Smooth muscle cell (in vitro differentiated cells): ENCODE data around the gene CLN3. TPM values are rescaled to one million over a fixed set of nuclear protein-coding genes. Genes with fewer than 3 reads are reported as not detected.

Experiments used
- DNase-seq: peaks from one replicate; lab custom pipeline; 2025; ENCODE audit not compliant: unreplicated experiment; lab: John Stamatoyannopoulos, UW
- H2AFZ ChIP-seq: fragments of 200-600 bp; sonication (generic); 2 replicates; pipeline ENCODE4 v1.6.0; 2016; ENCODE audit warnings: antibody characterized with exemption, low read depth, mild to moderate bottlenecking
- H3F3A ChIP-seq: fragments of 200-600 bp; sonication (generic); 2 replicates; pipeline ENCODE4 v1.6.0; 2017; ENCODE audit warnings: antibody characterized with exemption, low read depth
- H3K27ac ChIP-seq: fragments of 200-600 bp; sonication (generic); 2 replicates; pipeline ENCODE4 v1.5.1; 2016; ENCODE audit warnings: low read depth, mild to moderate bottlenecking
- H3K27me3 ChIP-seq: fragments of 200-600 bp; sonication (generic); 2 replicates; pipeline ENCODE4 v1.6.1; 2016; ENCODE audit warnings: low read depth, mild to moderate bottlenecking
- H3K36me3 ChIP-seq: fragments of 200-600 bp; sonication (generic); 2 replicates; pipeline ENCODE4 v1.5.1; 2016; ENCODE audit warnings: low read depth
- H3K4me1 ChIP-seq: fragments of 200-600 bp; sonication (generic); 2 replicates; pipeline ENCODE4 v1.5.1; 2016; ENCODE audit warnings: low read depth
- H3K4me2 ChIP-seq: fragments of 200-600 bp; sonication (generic); 2 replicates; pipeline ENCODE4 v1.6.0; 2016; ENCODE audit warnings: mild to moderate bottlenecking
- H3K4me3 ChIP-seq: fragments of 200-600 bp; sonication (generic); 2 replicates; pipeline ENCODE4 v1.5.1; 2016; ENCODE audit warnings: mild to moderate bottlenecking
- H3K79me2 ChIP-seq: fragments of 200-600 bp; sonication (generic); 2 replicates; pipeline ENCODE4 v1.6.0; 2016; ENCODE audit warnings: low read depth, mild to moderate bottlenecking
- H3K9ac ChIP-seq: fragments of 200-600 bp; sonication (generic); 2 replicates; pipeline ENCODE4 v1.6.0; 2016; ENCODE audit warnings: low read depth
- H3K9me3 ChIP-seq: fragments of 200-600 bp; sonication (generic); replicated peaks from 2 replicates; pipeline ENCODE4 v1.5.1; 2016; ENCODE audit warnings: low read depth
- H4K20me1 ChIP-seq: fragments of 200-600 bp; sonication (generic); 2 replicates; pipeline ENCODE4 v1.6.0; 2016; ENCODE audit warnings: low read depth
- whole genome bisulfite sequencing: methylation state at CpG from one replicate; pipeline ENCODE4 v1.1.7; 2016; ENCODE audit warnings: low lambda C conversion rate; 5-methylcytosine and 5-hydroxymethylcytosine counted together
- polyA plus RNA-seq: library from polyadenylated mRNA; unstranded; fragments of >200 nt; fragmentation: Nextera tagmentation; extraction: Ambion mirVana; gene quantifications from 2 replicates; pipeline ENCODE4 v1.2.1, GENCODE V29; 2016
- total RNA-seq: library from RNA; depleted of rRNA; stranded (reverse); fragments of >200 nt; gene quantifications from 2 replicates; pipeline ENCODE4 v1.2.3, GENCODE V29; 2014
- TF ChIP-seq, protein P1 (sequence below): fragments of 200-600 bp; sonication (generic); IDR thresholded peaks from 2 replicates; pipeline ENCODE4 v1.5.1; 2017; ENCODE audit warnings: borderline replicate concordance, mild to moderate bottlenecking, antibody characterized with exemption; ENCODE audit not compliant: insufficient read depth, poor library complexity, severe bottlenecking

CLN3 gene
- total and polyA plus RNA-seq, 2 experiments from 2014 or later: 10.5 to 19.6 TPM

DNA sequence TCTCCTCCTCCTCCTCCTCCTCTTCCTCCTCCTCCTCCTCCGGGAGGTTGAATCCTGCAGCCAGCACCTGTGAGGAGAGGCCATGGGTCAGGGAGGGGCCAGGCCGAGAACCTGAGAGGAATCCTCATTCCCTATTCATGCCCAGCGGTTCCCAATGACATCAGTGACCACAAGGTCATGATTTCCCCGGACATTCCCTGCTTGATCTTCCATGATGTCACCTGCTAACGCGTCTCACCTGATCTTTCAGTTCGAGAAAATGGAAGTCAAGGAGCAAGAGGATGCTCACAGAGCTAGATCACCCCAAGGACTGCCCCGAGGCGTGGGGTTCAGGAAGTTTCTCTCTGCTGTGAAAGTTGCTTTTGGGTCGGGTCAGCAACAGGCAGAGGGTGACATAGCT lies 8.0 kb upstream of the CLN3 start:
- Histone ChIP-seq H3K36me3 (no peaks in the 10 kb centered on the region), H3K4me2 (no peak overlapping the region), H4K20me1 (no peaks in the 10 kb centered on the region), H3K9me3 (no peaks in the 10 kb centered on the region), H3K27me3 (no peaks in the 10 kb centered on the region), H3K4me1 (no peaks in the 10 kb centered on the region), H3K4me3 (no peak overlapping the region), H3K27ac (no peak overlapping the region), H2AFZ (no peak overlapping the region), H3K79me2 (no peaks in the 10 kb centered on the region), H3F3A (no peaks in the 10 kb centered on the region), H3K9ac (no peak overlapping the region)
- TF ChIP-seq, protein P1, sequence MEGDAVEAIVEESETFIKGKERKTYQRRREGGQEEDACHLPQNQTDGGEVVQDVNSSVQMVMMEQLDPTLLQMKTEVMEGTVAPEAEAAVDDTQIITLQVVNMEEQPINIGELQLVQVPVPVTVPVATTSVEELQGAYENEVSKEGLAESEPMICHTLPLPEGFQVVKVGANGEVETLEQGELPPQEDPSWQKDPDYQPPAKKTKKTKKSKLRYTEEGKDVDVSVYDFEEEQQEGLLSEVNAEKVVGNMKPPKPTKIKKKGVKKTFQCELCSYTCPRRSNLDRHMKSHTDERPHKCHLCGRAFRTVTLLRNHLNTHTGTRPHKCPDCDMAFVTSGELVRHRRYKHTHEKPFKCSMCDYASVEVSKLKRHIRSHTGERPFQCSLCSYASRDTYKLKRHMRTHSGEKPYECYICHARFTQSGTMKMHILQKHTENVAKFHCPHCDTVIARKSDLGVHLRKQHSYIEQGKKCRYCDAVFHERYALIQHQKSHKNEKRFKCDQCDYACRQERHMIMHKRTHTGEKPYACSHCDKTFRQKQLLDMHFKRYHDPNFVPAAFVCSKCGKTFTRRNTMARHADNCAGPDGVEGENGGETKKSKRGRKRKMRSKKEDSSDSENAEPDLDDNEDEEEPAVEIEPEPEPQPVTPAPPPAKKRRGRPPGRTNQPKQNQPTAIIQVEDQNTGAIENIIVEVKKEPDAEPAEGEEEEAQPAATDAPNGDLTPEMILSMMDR: no peak
- WGBS: 85% methylated on average over 9 of the region's 10 CpGs
- DNase-seq: no peak

DNA sequence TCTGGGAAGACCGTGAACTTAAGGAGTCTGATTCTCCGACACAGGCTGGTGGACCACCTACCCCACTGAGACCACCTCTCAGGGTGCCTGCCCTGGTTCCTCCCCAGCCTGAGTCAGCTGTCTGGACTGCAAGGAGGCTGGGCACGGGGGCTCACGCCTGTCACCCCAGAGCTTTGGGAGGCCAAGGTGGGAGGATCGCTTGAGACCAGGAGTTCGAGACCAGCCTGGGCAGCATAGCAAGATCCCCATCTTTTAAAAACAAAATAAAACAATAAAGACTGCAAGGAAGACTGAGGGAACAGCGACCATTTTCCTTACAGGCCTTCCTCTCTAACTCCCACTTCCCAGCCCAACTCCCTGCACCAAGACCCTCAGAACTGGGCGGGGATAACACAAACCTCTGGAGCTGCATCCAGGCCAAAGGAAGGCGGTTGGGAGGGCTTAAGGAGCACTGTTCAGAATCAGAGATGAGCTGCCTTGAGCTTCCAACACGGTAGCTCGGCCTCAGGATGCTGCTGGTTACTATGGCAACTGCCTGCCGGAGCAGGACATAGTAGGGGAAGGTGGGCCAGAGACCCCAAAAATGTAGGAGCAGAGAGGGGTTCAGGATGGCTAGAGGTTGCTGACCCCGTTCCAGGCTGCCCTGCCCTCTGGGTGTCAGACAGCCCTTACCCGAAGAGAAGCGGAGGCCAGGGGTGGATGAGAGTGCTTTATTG lies 7.0 kb upstream of the CLN3 start:
- Histone ChIP-seq H3K9me3 (no peaks in the 10 kb centered on the region), H2AFZ (no peak overlapping the region), H3K27me3 (no peaks in the 10 kb centered on the region), H3K4me3 (no peak overlapping the region), H3K4me1 (no peaks in the 10 kb centered on the region), H3K4me2 (no peak overlapping the region), H3K36me3 (no peaks in the 10 kb centered on the region), H3K27ac (no peak overlapping the region), H3F3A (no peaks in the 10 kb centered on the region), H3K79me2 (no peaks in the 10 kb centered on the region), H3K9ac (no peak overlapping the region), H4K20me1 (no peaks in the 10 kb centered on the region)
- no peak for DNase-seq
- 93% methylated on average over 15 of the region's 15 CpGs for WGBS
- TF ChIP-seq, protein P1: no peak

DNA sequence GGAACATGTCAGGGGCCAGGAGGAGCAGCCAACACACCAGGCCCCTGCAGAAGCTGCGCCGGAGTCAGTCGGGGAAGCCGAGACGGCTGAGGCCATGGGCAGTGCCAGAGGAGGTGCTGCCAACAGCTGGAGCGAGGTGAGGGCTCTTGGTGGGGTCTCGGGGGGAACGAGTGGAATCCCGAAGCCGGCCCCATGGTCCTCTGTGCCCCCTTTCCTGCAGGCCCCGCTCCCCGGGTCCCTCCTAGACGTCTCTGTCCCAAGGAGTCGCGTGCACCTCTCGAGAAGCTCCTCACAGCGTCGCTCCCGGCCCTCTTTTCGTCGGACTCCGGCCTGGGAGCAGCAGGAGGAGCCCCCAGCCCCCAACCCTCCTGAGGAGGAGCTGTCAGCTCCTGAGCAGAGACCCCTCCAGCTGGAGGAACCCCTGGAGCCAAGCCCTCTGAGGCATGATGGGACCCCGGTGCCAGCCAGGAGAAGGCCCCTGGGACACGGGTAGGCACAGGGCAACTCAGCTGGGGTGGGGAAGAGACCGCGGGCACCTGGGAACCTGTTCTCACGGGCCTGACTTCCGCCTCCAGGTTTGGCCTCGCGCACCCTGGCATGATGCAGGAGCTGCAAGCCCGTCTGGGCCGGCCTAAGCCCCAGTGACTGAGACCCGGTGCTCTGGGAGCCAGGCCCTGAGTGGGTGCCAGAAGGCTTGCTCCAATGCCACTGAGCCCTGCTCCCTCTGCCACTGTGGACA lies 6.2 kb upstream of the CLN3 start:
- Histone ChIP-seq H3K27me3 (no peaks in the 10 kb centered on the region), H3K4me2 (no peak overlapping the region), H3K27ac (no peak overlapping the region), H4K20me1 (no peaks in the 10 kb centered on the region), H2AFZ (no peak overlapping the region), H3K9me3 (no peaks in the 10 kb centered on the region), H3K36me3 (no peaks in the 10 kb centered on the region), H3K4me3 (no peak overlapping the region), H3K79me2 (no peaks in the 10 kb centered on the region), H3K9ac (no peak overlapping the region), H3K4me1 (no peaks in the 10 kb centered on the region), H3F3A (no peaks in the 10 kb centered on the region)
- DNase-seq: no peak
- TF ChIP-seq, protein P1: no peak
- 85% methylated on average over 27 of the region's 33 CpGs for WGBS
